Subcutaneous abdominal adipose tissue (tissue), 5 donors: ENCODE measurements around the gene CNKSR2.

Experiments used
- H3K27ac ChIP-seq: one replicate; pipeline ENCODE4 v1.7.0; 2013; ENCODE audit warnings: low read depth, mild to moderate bottlenecking, inconsistent platforms, low read length, moderate library complexity
- H3K27me3 ChIP-seq, 5 donors: one replicate each; pipeline ENCODE4 v1.7.0; 2013; ENCODE audit warnings: low read length in 5 of 5, inconsistent platforms in 1 of 5; ENCODE audit not compliant: control insufficient read depth in 5 of 5, insufficient read depth in 4 of 5
- H3K36me3 ChIP-seq, 5 donors: one replicate each; pipeline ENCODE4 v1.7.0; 2013; ENCODE audit warnings: low read length in 5 of 5; ENCODE audit not compliant: control insufficient read depth in 5 of 5, insufficient read depth in 5 of 5
- H3K4me1 ChIP-seq, 5 donors: one replicate each; pipeline ENCODE4 v1.7.0; 2013; ENCODE audit warnings: low read length in 5 of 5, mild to moderate bottlenecking in 3 of 5, moderate library complexity in 1 of 5; ENCODE audit not compliant: control insufficient read depth in 5 of 5, insufficient read depth in 5 of 5
- H3K4me3 ChIP-seq, 5 donors: one replicate each; pipeline ENCODE4 v1.7.0; 2013; ENCODE audit warnings: low read length in 5 of 5, low read depth in 1 of 5
- H3K9ac ChIP-seq, 5 donors: one replicate each; pipeline ENCODE4 v1.7.0; 2013; ENCODE audit warnings: low read length in 5 of 5, mild to moderate bottlenecking in 4 of 5, moderate library complexity in 3 of 5
- H3K9me3 ChIP-seq, 5 donors: one replicate each; pipeline ENCODE4 v1.7.0; 2013; ENCODE audit warnings: low read length in 5 of 5; ENCODE audit not compliant: control insufficient read depth in 5 of 5
- donor health status: healthy.
- donor health status: healthy.
- donor health status: healthy.
- donor health status: healthy.
- donor health status: healthy.

The CNKSR2 gene

GRCh38 chrX:21412883-21413282 lies 38.7 kb downstream of the CNKSR2 start:
- H3K9ac ChIP-seq, result no peak overlapping the region
- peaks cover 0 to 2% (median 0%) of the 10 kb centered on the region in 5 donors for H3K27me3 ChIP-seq
- no peak overlapping the region for H3K27ac ChIP-seq
- peaks cover 0 to 4% (median 0%) of the 10 kb centered on the region in 5 donors for H3K4me1 ChIP-seq
- H3K9me3 ChIP-seq, result peaks cover 0 to 8% (median 1%) of the 10 kb centered on the region in 5 donors
- H3K4me3 ChIP-seq, result no peak overlapping the region
- no peaks in the 10 kb centered on the region for H3K36me3 ChIP-seq

GRCh38 chrX:21427086-21427485 lies 52.9 kb downstream of the CNKSR2 start:
- no peaks in the 10 kb centered on the region for H3K36me3 ChIP-seq
- no peak overlapping the region for H3K27ac ChIP-seq
- no peaks in the 10 kb centered on the region for H3K4me1 ChIP-seq
- peaks cover 0 to 2% (median 0%) of the 10 kb centered on the region in 5 donors for H3K27me3 ChIP-seq
- no peak overlapping the region for H3K9ac ChIP-seq
- H3K9me3 ChIP-seq, result no peaks in the 10 kb centered on the region
- H3K4me3 ChIP-seq, result no peak overlapping the region

GRCh38 chrX:21437036-21437435 lies 62.8 kb downstream of the CNKSR2 start:
- no peaks in the 10 kb centered on the region for H3K36me3 ChIP-seq
- peaks cover 0 to 3% (median 0%) of the 10 kb centered on the region in 5 donors for H3K27me3 ChIP-seq
- H3K9ac ChIP-seq, result no peak overlapping the region
- no peaks in the 10 kb centered on the region for H3K4me1 ChIP-seq
- H3K27ac ChIP-seq, result no peak overlapping the region
- no peaks in the 10 kb centered on the region for H3K9me3 ChIP-seq
- no peak overlapping the region for H3K4me3 ChIP-seq

GRCh38 chrX:21438792-21439191 lies 64.6 kb downstream of the CNKSR2 start:
- Histone ChIP-seq H3K9ac (no peak overlapping the region), H3K4me3 (no peak overlapping the region), H3K4me1 (no peaks in the 10 kb centered on the region), H3K9me3 (no peaks in the 10 kb centered on the region), H3K27me3 (peaks cover 0 to 3% (median 0%) of the 10 kb centered on the region in 5 donors), H3K36me3 (no peaks in the 10 kb centered on the region), H3K27ac (no peak overlapping the region)

- H3K4me3 ChIP-seq, result no peak overlapping the region
- no peaks in the 10 kb centered on the region for H3K4me1 ChIP-seq
These were observed 66.7 kb downstream of the CNKSR2 start for GRCh38 chrX:21440911-21441310.

GRCh38 chrX:21457718-21458117 lies 83.5 kb downstream of the CNKSR2 start:
- no peaks in the 10 kb centered on the region for H3K4me1 ChIP-seq
- no peaks in the 10 kb centered on the region for H3K9me3 ChIP-seq
- H3K9ac ChIP-seq, result no peak overlapping the region
- no peaks in the 10 kb centered on the region for H3K36me3 ChIP-seq
- no peak overlapping the region for H3K27ac ChIP-seq
- H3K4me3 ChIP-seq, result no peak overlapping the region
- H3K27me3 ChIP-seq, result no peaks in the 10 kb centered on the region

More at GRCh38 chrX:21440911-21441310, 66.7 kb downstream of the CNKSR2 start:
- H3K9ac ChIP-seq, result no peak overlapping the region
- no peaks in the 10 kb centered on the region for H3K36me3 ChIP-seq
- H3K27me3 ChIP-seq, result peaks cover 0 to 3% (median 0%) of the 10 kb centered on the region in 5 donors
- no peaks in the 10 kb centered on the region for H3K9me3 ChIP-seq
- H3K27ac ChIP-seq, result no peak overlapping the region

GRCh38 chrX:21469071-21469470 lies 94.9 kb downstream of the CNKSR2 start:
- Histone ChIP-seq H3K27ac (no peak overlapping the region), H3K4me3 (no peak overlapping the region), H3K36me3 (no peaks in the 10 kb centered on the region)

GRCh38 chrX:21476909-21477308 lies 102.7 kb downstream of the CNKSR2 start:
- Histone ChIP-seq H3K9me3 (no peaks in the 10 kb centered on the region), H3K36me3 (no peaks in the 10 kb centered on the region), H3K4me1 (no peaks in the 10 kb centered on the region), H3K9ac (no peak overlapping the region), H3K27me3 (peaks cover 0 to 2% (median 0%) of the 10 kb centered on the region in 5 donors), H3K27ac (no peak overlapping the region), H3K4me3 (no peak overlapping the region)

More at GRCh38 chrX:21469071-21469470, 94.9 kb downstream of the CNKSR2 start:
- no peaks in the 10 kb centered on the region for H3K4me1 ChIP-seq
- no peaks in the 10 kb centered on the region for H3K27me3 ChIP-seq
- no peak overlapping the region for H3K9ac ChIP-seq
- H3K9me3 ChIP-seq, result no peaks in the 10 kb centered on the region

- H3K4me3 ChIP-seq, result no peak overlapping the region
- no peaks in the 10 kb centered on the region for H3K4me1 ChIP-seq
- H3K36me3 ChIP-seq, result no peaks in the 10 kb centered on the region
- H3K9ac ChIP-seq, result no peak overlapping the region
- H3K27me3 ChIP-seq, result peaks cover 0 to 2% (median 0%) of the 10 kb centered on the region in 5 donors
- no peak overlapping the region for H3K27ac ChIP-seq
- no peaks in the 10 kb centered on the region for H3K9me3 ChIP-seq
These were observed 105.6 kb downstream of the CNKSR2 start for GRCh38 chrX:21479695-21480270.

GRCh38 chrX:21481761-21482160 lies 107.5 kb downstream of the CNKSR2 start:
- no peaks in the 10 kb centered on the region for H3K9me3 ChIP-seq
- no peak overlapping the region for H3K4me3 ChIP-seq
- H3K27ac ChIP-seq, result no peak overlapping the region
- peaks cover 0 to 2% (median 0%) of the 10 kb centered on the region in 5 donors for H3K27me3 ChIP-seq
- H3K36me3 ChIP-seq, result no peaks in the 10 kb centered on the region
- no peaks in the 10 kb centered on the region for H3K4me1 ChIP-seq
- H3K9ac ChIP-seq, result no peak overlapping the region
